ENCODE measurements around the gene PCYT1B.

- no peak for TF ChIP-seq CTCF (IDR thresholded peaks at IDR 0.05)
- TF ChIP-seq POLR2A (IDR thresholded peaks at IDR 0.05) = no peak
Measured at GRCh38 chrX:24676403-24677024, 29.4 kb upstream of the PCYT1B start.

All from lower leg skin (tissue), 3 donors.